Psoas muscle (tissue), 8 donors: ENCODE measurements around the gene TENM3. TPM values are rescaled to one million over a fixed set of nuclear protein-coding genes. Genes with fewer than 3 reads are reported as not detected.

Source experiments
- ATAC-seq, 4 donors: fragments of 200-7000 bp; cut with Tn5 transposase; one replicate each; pipeline ENCODE4 v1.9.1; 2020; ENCODE audit warnings: moderate library complexity in 3 of 4, mild to moderate bottlenecking in 2 of 4
- DNase-seq, 2 donors: peaks; one replicate each; pipeline ENCODE4 v3.0.0-alpha.2; 2020
- H3K27ac ChIP-seq: fragments of 200-600 bp; one replicate; pipeline ENCODE4 v1.8.0; 2022
- H3K27me3 ChIP-seq, 3 donors: fragments of 200-600 bp in 1 of 3; one replicate each; pipeline versions ENCODE4 v1.6.1 to v1.8.0; 2013 to 2022; ENCODE audit warnings: low read length in 2 of 3, mild to moderate bottlenecking in 2 of 3, moderate library complexity in 1 of 3; ENCODE audit not compliant: insufficient read depth in 3 of 3
- H3K36me3 ChIP-seq, 2 donors: fragments of 200-600 bp in 1 of 2; one replicate each; pipeline versions ENCODE4 v1.6.1 to v1.8.0; 2013 to 2022; ENCODE audit warnings: low read depth in 1 of 2, mild to moderate bottlenecking in 1 of 2, moderate library complexity in 1 of 2; ENCODE audit not compliant: insufficient read depth in 1 of 2
- H3K4me1 ChIP-seq: fragments of 200-600 bp; one replicate; pipeline ENCODE4 v1.8.0; 2022
- H3K4me3 ChIP-seq: fragments of 200-600 bp; one replicate; pipeline ENCODE4 v1.8.0; 2022; ENCODE audit warnings: mild to moderate bottlenecking
- H3K9me3 ChIP-seq: fragments of 200-600 bp; one replicate; pipeline ENCODE4 v1.8.0; 2022
- WGBS, 3 donors: extraction: QIAGEN DNeasy Blood & Tissue Kit; methylation state at CpG; one replicate each; pipeline versions ENCODE4 v1.1.6 to v1.1.7; 2013; 5-methylcytosine and 5-hydroxymethylcytosine counted together
- intact Hi-C, 2 donors: fragments of 100-400 bp; cut with DNase I; formaldehyde crosslinking; loops; one replicate each; pipeline versions ENCODE4 v1.11.0 to v1.14.2; 2022
- polyA plus RNA-seq, 3 donors: library from polyadenylated mRNA; stranded (reverse); fragments of 200-250 nt; gene quantifications; one replicate each; pipeline ENCODE4 v1.2.3, GENCODE V29; 2013
- total RNA-seq, 4 donors: library from RNA; stranded (reverse); fragmentation: NEBNext Ultra II Directional in 2 of 4; extraction: Animal tissue kit (Norgen Biotek cat#: 25700) in 2 of 4; gene quantifications; one replicate each; pipeline versions ENCODE4 v1.2.1 to v1.2.4, GENCODE V29; 2021 to 2023
- TF ChIP-seq, protein P1 (sequence below): fragments of 200-600 bp; IDR thresholded peaks from one replicate; pipeline ENCODE4 v1.8.0; 2022; ENCODE audit warnings: antibody characterized with exemption
- donor health status: healthy with polysubstance abuse.
- donor health status: DM: no; HTN: no; CAD: no; lungs with moderate emphysema.
- donor health status: Bipolar disorder and iron deficiency.
- donor health status: healthy.
- donor health status: DM: yes; HTN: yes; CAD: no.
- donor health status: DM: no; HTN: no; CAD: no.
- donor health status: DM: no; HTN: no; CAD: no.
- donor health status: DM: yes; HTN: yes; CAD: no.

TENM3 gene
- total and polyA plus RNA-seq, 7 donors = 0.48 to 11.6 (median 5.3) TPM

DNA sequence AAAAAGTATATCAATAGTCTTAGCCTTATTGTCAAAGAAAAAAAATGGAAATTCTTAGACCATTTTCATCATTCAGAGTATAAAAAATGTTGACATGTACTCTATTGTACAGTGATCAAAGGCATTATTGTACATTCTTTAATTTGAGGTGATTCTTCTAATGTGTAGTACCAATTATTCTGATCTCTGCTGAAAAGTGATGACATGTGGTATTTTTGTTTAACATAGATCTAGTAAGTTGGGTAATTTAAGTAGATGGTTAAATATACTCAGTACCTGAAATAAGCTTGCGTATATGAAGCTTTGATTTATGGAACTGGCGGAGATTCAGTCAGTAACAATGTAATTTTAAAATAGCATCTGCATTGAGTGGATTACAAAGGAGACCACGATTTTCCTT, 5.1 kb downstream of the TENM3 start:
- DNase-seq = no peak
- H3K4me1 ChIP-seq = no peaks in the 10 kb centered on the region
- WGBS, 3 donors = 73 to 77% (median 75%) methylated on average over 3 of the region's 3 CpGs
- no peaks in the 10 kb centered on the region for H3K27me3 ChIP-seq
- intact Hi-C loops = no loop called here
- ATAC-seq = no peak
- H3K4me3 ChIP-seq = no peak overlapping the region
- no peaks in the 10 kb centered on the region for H3K36me3 ChIP-seq
- TF ChIP-seq, protein P1, sequence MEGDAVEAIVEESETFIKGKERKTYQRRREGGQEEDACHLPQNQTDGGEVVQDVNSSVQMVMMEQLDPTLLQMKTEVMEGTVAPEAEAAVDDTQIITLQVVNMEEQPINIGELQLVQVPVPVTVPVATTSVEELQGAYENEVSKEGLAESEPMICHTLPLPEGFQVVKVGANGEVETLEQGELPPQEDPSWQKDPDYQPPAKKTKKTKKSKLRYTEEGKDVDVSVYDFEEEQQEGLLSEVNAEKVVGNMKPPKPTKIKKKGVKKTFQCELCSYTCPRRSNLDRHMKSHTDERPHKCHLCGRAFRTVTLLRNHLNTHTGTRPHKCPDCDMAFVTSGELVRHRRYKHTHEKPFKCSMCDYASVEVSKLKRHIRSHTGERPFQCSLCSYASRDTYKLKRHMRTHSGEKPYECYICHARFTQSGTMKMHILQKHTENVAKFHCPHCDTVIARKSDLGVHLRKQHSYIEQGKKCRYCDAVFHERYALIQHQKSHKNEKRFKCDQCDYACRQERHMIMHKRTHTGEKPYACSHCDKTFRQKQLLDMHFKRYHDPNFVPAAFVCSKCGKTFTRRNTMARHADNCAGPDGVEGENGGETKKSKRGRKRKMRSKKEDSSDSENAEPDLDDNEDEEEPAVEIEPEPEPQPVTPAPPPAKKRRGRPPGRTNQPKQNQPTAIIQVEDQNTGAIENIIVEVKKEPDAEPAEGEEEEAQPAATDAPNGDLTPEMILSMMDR = no peak
- no peak overlapping the region for H3K27ac ChIP-seq
- no peaks in the 10 kb centered on the region for H3K9me3 ChIP-seq

DNA sequence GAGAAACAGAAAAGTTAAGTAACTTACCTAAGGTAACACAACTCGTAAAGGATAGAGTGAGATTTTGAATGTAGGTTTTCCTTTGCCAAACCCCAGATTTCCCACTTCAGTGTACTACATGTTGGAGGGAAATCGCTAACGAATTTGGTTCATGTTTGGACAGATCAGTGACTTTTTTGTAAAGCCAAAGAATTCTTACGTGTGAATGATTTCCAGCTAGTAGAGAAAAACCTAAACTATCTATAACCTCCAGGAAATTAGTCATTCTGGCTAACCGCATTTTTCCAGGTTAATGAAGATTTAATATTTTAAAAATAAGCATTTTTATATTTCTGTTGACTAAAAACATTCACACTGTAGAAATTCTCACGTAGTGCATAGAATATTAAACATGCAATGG, 7.2 kb downstream of the TENM3 start:
- no peak overlapping the region for H3K4me3 ChIP-seq
- DNase-seq = no peak
- intact Hi-C loops = no loop called here
- H3K27me3 ChIP-seq = no peaks in the 10 kb centered on the region
- 90 to 91% (median 91%) methylated on average over 6 of the region's 6 CpGs for WGBS, 3 donors
- H3K9me3 ChIP-seq = no peaks in the 10 kb centered on the region
- no peak overlapping the region for H3K27ac ChIP-seq
- no peak for ATAC-seq
- no peaks in the 10 kb centered on the region for H3K36me3 ChIP-seq
- TF ChIP-seq, protein P1 = no peak
- no peaks in the 10 kb centered on the region for H3K4me1 ChIP-seq

DNA sequence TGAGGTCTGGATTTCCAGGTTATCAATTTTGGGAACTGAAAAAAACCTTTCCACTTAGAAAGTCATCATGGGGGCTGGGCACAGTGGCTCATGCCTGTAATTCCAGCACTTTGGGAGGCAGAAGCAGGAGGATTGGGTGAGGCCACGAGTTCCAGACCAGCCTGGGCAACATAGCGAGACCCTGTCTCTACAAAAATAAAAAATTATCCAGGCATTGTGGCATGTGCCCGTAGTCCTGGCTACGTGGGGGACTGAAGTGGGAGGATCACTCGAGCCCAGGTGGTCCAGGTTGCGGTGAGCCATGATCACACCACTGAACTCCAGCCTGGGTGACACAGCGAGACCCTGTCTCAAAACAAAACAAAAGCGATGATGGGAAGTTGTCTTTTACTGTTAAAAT, 7.9 kb downstream of the TENM3 start:
- 91 to 95% (median 94%) methylated on average over 8 of the region's 8 CpGs for WGBS, 3 donors
- DNase-seq (no peak), ATAC-seq (no peak)
- TF ChIP-seq, protein P1 = no peak
- Histone ChIP-seq H3K27ac (no peak overlapping the region), H3K36me3 (no peaks in the 10 kb centered on the region), H3K9me3 (no peaks in the 10 kb centered on the region), H3K4me3 (no peak overlapping the region), H3K27me3 (no peaks in the 10 kb centered on the region), H3K4me1 (no peaks in the 10 kb centered on the region)
- intact Hi-C loops = no loop called here

DNA sequence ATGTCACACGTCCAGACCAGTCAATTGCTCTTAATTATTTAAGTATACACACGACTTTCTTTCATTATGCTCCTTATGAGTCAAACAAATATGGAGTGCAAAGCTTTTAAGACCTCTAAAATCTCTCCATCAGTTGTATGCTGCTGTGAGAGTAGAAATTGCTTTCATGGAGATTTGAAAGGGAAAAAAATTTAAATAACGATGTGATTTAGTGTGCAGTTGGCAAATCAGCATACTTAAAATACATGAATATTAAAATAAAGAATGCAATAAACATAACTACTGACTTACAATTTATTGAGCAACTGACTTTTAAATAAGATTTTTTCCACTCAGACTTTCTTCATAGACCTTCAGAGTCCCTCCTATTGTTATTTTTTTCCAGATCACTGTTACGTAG, 9.0 kb downstream of the TENM3 start:
- H3K27me3 ChIP-seq = no peaks in the 10 kb centered on the region
- no peak overlapping the region for H3K27ac ChIP-seq
- TF ChIP-seq, protein P1 = no peak
- H3K4me1 ChIP-seq = no peaks in the 10 kb centered on the region
- ATAC-seq (no peak), DNase-seq (no peak)
- 83 to 87% (median 86%) methylated on average over 4 of the region's 4 CpGs for WGBS, 3 donors
- intact Hi-C loops = no loop called here
- H3K4me3 ChIP-seq = no peak overlapping the region
- H3K36me3 ChIP-seq = no peaks in the 10 kb centered on the region
- no peaks in the 10 kb centered on the region for H3K9me3 ChIP-seq

DNA sequence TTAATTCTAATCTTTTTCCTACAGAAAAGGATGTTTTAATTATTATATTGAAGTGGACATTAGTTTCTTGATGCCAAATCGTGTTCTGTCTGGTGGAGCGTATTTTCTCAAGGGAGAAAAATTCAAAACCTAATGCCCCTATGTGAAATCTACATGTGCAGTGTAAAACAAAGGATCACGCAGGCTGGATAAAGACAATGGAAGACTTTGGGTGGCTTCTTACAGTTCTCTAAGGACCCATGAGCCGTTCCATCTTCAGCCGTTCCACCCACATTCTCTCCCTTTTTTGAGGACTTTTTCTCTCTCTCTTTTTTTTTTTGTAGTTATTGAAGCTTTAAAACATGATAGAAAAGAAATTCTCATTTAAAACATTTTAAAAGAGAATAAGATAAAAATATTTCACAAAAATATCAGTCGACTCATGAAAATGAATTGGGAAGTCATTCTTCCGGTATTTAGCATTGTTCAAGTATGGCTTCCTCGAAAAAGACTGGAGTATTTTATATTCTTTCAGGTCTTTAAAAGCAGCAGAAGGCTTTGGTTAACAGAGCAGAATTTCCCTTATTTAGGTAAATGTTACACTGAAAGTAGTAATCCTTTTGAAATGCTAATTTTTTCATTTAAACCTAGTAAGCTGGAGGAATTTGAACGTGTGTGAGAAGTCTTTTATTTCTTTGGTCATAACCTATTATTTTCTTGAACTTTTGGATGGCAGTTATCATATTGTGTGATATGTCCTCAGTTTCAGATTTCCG, 11.0 kb downstream of the TENM3 start:
- TF ChIP-seq, protein P1 = no peak
- DNase-seq = no peak
- no peak overlapping the region for H3K4me3 ChIP-seq
- no peak overlapping the region for H3K27ac ChIP-seq
- intact Hi-C loops = no loop called here
- no peaks in the 10 kb centered on the region for H3K4me1 ChIP-seq
- no peaks in the 10 kb centered on the region for H3K36me3 ChIP-seq
- 79% methylated on average over 10 of the region's 10 CpGs for WGBS, 3 donors
- no peak for ATAC-seq
- H3K9me3 ChIP-seq = no peaks in the 10 kb centered on the region
- no peaks in the 10 kb centered on the region for H3K27me3 ChIP-seq
